Activated naive CD4-positive, alpha-beta T cell treated with anti-CD3 and anti-CD28 coated beads for 36 hours (primary cell): ENCODE data around the gene MAML3. TPM values are rescaled to one million over a fixed set of nuclear protein-coding genes. Genes with fewer than 3 reads are reported as not detected.

Experiments used
- CTCF ChIA-PET: fragments of 350-600 bp; sonication (Branson Sonifier 250); formaldehyde crosslinking; loops from one replicate; lab custom pipeline; 2021; ENCODE audit warnings: antibody characterized with exemption; lab: Charles Lee
- DNase-seq: peaks from one replicate; pipeline ENCODE4 v3.0.0-alpha.2; 2020
- H3K27ac Mint-ChIP-seq: one replicate; pipeline ENCODE4 v1.8.0; 2021; ENCODE audit warnings: mild to moderate bottlenecking, mixed read lengths
- H3K27me3 Mint-ChIP-seq: one replicate; pipeline ENCODE4 v1.8.0; 2021; ENCODE audit warnings: low read depth, mixed read lengths
- H3K36me3 Mint-ChIP-seq: one replicate; pipeline ENCODE4 v1.8.0; 2021; ENCODE audit warnings: low read depth, mixed read lengths
- H3K4me1 Mint-ChIP-seq: one replicate; pipeline ENCODE4 v1.8.0; 2021; ENCODE audit warnings: low read depth, mixed read lengths
- H3K4me3 Mint-ChIP-seq: one replicate; pipeline ENCODE4 v1.8.0; 2021; ENCODE audit warnings: mild to moderate bottlenecking, moderate library complexity, mixed read lengths
- H3K9me3 Mint-ChIP-seq: one replicate; pipeline ENCODE4 v1.8.0; 2021; ENCODE audit warnings: mixed read lengths
- intact Hi-C: fragments of 100-400 bp; cut with micrococcal nuclease; formaldehyde crosslinking; loops from one replicate; pipeline ENCODE4 v1.15.1; 2023
- total RNA-seq, 2 experiments: library from RNA; stranded (reverse); gene quantifications; one replicate each; pipeline ENCODE4 v1.2.3, GENCODE V29; 2021

The MAML3 gene
- total RNA-seq, 2 experiments from 2014 or later = 0.52 to 0.76 TPM

DNA sequence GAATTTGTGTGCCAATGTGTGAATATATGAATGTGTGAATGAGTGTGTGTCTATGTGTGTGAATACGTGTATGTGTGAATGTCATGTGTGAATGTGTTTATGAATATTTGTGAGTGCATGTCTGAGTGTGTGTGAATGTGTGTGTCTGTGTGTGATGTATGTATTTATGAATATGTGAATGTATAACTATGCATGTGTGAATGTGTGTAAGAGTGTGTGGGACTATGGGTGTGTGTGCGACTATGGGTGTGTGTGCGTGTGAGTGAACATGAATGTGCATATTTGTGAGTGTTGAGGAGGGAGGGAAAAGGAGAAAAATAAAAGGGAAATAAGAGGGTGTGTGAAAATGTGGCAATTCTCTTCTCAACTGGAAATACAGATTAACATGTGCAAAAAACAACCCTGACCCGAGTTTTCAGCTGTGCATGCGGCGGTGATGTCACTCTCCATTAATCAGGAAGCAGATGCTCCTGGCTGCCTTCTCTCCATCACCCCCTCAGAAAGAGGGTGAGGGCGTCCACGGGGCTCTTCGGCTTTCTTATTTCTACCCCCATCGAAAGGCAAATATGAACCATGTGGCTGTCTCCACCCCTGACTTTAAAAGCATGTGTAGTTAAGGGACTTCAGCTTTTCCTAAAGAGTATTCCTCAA, 219.8 kb downstream of the MAML3 start:
- Mint-ChIP-seq H3K4me3 (no peak overlapping the region), H3K27ac (no peak overlapping the region), H3K9me3 (no peaks in the 10 kb centered on the region), H3K27me3 (no peaks in the 10 kb centered on the region), H3K4me1 (no peaks in the 10 kb centered on the region), H3K36me3 (no peaks in the 10 kb centered on the region)
- intact Hi-C loops = no loop called here
- CTCF ChIA-PET = no interaction called here
- DNase-seq = no peak

DNA sequence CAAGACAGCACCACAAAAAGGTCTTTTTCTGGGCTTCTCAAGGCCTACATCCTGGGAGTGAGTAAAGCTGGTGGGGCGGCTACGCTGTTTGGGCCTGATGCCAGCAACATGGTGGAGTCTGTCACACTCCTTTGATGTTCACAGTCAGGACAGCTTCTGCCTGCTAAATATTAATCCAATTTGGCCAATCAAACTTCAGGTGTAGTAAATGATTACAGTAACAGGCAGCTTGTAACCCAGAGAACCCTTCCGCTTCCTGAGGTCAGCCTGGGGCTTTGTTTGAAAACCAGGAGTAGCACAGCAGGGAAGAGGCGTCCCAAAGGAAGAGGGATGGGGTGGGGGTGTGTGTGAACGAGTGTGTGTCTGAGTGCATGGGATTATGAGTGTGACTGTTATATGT, 220.4 kb downstream of the MAML3 start:
- intact Hi-C loops = no loop called here
- CTCF ChIA-PET = no interaction called here
- no peaks in the 10 kb centered on the region for H3K4me1 Mint-ChIP-seq
- H3K4me3 Mint-ChIP-seq = no peak overlapping the region
- no peaks in the 10 kb centered on the region for H3K9me3 Mint-ChIP-seq
- no peak overlapping the region for H3K27ac Mint-ChIP-seq
- H3K36me3 Mint-ChIP-seq = no peaks in the 10 kb centered on the region
- no peaks in the 10 kb centered on the region for H3K27me3 Mint-ChIP-seq
- no peak for DNase-seq

DNA sequence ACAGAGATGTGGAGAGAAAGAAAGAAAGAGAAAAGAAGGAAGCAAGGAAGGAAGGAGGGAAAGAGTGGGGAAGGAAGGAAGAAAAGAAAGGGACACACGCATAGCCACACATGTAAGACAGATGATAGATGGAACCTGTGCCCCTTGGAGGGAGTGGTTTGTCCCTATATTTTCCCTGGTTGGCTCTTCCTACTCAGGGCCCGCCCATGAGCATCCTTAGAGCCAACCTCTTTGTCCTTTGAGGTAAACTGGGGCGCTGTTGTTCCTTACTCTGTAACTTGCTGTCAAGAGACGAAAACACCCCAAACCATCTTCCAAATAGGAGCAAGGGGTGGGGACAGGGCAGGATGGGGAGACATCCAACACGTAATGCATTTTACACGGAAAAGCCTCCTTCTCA, 220.9 kb downstream of the MAML3 start:
- H3K9me3 Mint-ChIP-seq = no peaks in the 10 kb centered on the region
- CTCF ChIA-PET = no interaction called here

GRCh38 chr4:139924782-139925181, 229.2 kb downstream of the MAML3 start:
- DNase-seq = no peak
- intact Hi-C loops = no loop called here
- H3K4me3 Mint-ChIP-seq = no peak overlapping the region

More for the DNA sequence above, 220.9 kb downstream of the MAML3 start:
- no peaks in the 10 kb centered on the region for H3K4me1 Mint-ChIP-seq
- no peak overlapping the region for H3K4me3 Mint-ChIP-seq
- DNase-seq = no peak
- no peaks in the 10 kb centered on the region for H3K36me3 Mint-ChIP-seq
- no peaks in the 10 kb centered on the region for H3K27me3 Mint-ChIP-seq
- peak overlapping the region; percentile 6 for H3K27ac Mint-ChIP-seq
- intact Hi-C loops = no loop called here

DNA sequence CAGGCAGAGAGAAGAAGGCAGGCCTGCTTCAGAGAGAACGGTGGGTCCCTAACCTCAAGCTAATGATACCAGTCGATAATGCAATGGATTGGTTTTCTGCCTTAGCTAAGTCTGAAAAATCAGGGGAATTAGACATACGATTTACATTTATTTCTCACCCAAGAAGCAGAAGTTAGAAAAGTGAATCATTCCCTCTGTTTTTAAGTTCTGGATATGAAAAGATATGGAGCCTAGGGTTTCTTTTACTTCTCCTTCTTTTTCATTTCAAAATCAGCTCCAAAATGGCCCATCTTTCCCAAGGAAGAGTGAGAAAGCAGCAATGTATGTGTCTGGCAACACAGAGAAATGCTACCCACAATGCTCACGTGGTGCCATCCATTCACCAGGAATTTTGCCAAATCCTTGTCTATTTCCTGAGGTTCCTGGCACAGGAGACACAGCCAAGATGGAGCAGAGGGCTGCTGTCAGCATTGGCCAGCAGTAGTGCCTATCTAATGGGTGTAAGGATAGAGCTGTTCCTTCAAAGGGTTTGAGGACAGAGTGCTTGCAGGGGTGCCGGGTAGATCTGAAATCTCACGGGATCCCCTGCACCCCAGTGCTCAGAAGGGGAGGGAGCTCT, 231.5 kb downstream of the MAML3 start:
- H3K4me3 Mint-ChIP-seq = no peak overlapping the region
- H3K27ac Mint-ChIP-seq = no peak overlapping the region
- CTCF ChIA-PET = interaction anchor here (0.9 to 1.0 kb wide), 2 partner anchors 9 to 14 kb away, joined by 3 read pairs; no protein-coding TSS in a partner anchor
- H3K27me3 Mint-ChIP-seq = no peaks in the 10 kb centered on the region
- no peaks in the 10 kb centered on the region for H3K9me3 Mint-ChIP-seq
- no peaks in the 10 kb centered on the region for H3K36me3 Mint-ChIP-seq
- H3K4me1 Mint-ChIP-seq = no peaks in the 10 kb centered on the region
- intact Hi-C loops = no loop called here
- DNase-seq = no peak

More at GRCh38 chr4:139924782-139925181, 229.2 kb downstream of the MAML3 start:
- no peak overlapping the region for H3K27ac Mint-ChIP-seq
- H3K27me3 Mint-ChIP-seq = no peaks in the 10 kb centered on the region
- H3K4me1 Mint-ChIP-seq = no peaks in the 10 kb centered on the region
- no peaks in the 10 kb centered on the region for H3K9me3 Mint-ChIP-seq
- H3K36me3 Mint-ChIP-seq = no peaks in the 10 kb centered on the region
- CTCF ChIA-PET = no interaction called here

- no peaks in the 10 kb centered on the region for H3K36me3 Mint-ChIP-seq
These were observed 232.4 kb downstream of the MAML3 start for GRCh38 chr4:139921429-139922184.

DNA sequence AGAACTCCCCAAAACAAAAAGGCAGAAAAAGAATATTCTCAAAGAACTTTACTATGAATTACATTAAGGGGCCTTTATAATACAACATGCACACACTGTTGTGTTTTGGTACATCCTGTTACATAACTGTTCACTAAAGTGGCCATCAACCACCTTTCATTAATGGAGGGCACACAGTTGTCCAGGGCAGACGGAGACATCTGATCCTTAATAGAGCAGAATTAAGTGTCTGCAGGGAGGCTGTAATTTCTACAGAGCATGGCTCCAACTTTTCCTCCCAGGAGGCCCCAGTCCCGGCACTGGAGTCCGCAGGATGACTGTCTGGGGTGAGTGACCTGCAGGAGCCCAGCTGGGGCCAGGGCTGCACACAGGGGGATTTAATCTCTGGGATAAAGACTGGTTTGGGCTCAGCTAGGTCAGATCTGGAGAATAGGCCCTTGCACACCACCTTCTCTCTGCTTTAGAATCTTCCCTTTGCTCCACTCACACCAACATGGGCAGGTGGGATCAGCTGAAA, 233.4 kb downstream of the MAML3 start:
- CTCF ChIA-PET = no interaction called here
- Mint-ChIP-seq H3K9me3 (no peaks in the 10 kb centered on the region), H3K27ac (no peak overlapping the region), H3K4me1 (no peaks in the 10 kb centered on the region), H3K27me3 (no peaks in the 10 kb centered on the region), H3K36me3 (no peaks in the 10 kb centered on the region), H3K4me3 (no peak overlapping the region)
- no peak for DNase-seq
- intact Hi-C loops = no loop called here

More at GRCh38 chr4:139921429-139922184, 232.4 kb downstream of the MAML3 start:
- H3K4me3 Mint-ChIP-seq = no peak overlapping the region
- intact Hi-C loops = no loop called here
- DNase-seq = no peak
- no peaks in the 10 kb centered on the region for H3K4me1 Mint-ChIP-seq
- CTCF ChIA-PET = interaction anchor here (0.9 to 1.0 kb wide), 2 partner anchors 8 to 13 kb away, joined by 3 read pairs; no protein-coding TSS in a partner anchor
- H3K9me3 Mint-ChIP-seq = no peaks in the 10 kb centered on the region
- H3K27me3 Mint-ChIP-seq = no peaks in the 10 kb centered on the region
- H3K27ac Mint-ChIP-seq = no peak overlapping the region

DNA sequence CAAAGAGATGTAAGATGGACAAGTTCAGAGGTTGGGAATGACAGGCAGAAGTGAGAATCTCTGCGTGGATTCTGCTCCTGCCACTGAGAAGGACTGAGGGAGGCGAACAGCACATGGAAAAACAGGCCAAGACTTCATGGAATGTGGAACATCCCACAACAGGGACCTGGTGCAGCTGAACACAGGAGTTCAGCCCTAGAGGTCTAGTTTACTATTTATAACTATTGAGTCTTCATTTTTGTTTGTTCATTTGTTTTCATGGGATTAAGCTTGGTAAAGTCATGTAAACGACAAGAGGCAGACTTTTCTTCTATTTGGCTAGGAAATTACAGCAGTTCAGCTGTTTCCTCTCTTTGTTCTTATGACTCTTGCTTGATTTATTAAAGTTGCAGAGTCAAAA, 234.5 kb downstream of the MAML3 start:
- CTCF ChIA-PET = interaction anchor here (0.6 kb wide), 1 partner anchor 350 kb away, joined by 3 read pairs; no protein-coding TSS in a partner anchor

GRCh38 chr4:139919004-139919403, 235.0 kb downstream of the MAML3 start:
- DNase-seq = no peak
- Mint-ChIP-seq H3K9me3 (no peaks in the 10 kb centered on the region), H3K27ac (no peak overlapping the region), H3K36me3 (no peaks in the 10 kb centered on the region), H3K4me3 (no peak overlapping the region), H3K27me3 (no peaks in the 10 kb centered on the region), H3K4me1 (no peaks in the 10 kb centered on the region)
- intact Hi-C loops = no loop called here
- CTCF ChIA-PET = no interaction called here

More for the DNA sequence above, 234.5 kb downstream of the MAML3 start:
- DNase-seq = no peak
- H3K27me3 Mint-ChIP-seq = no peaks in the 10 kb centered on the region
- no peak overlapping the region for H3K27ac Mint-ChIP-seq
- intact Hi-C loops = no loop called here
- H3K4me1 Mint-ChIP-seq = no peaks in the 10 kb centered on the region
- no peaks in the 10 kb centered on the region for H3K9me3 Mint-ChIP-seq
- H3K36me3 Mint-ChIP-seq = no peaks in the 10 kb centered on the region
- no peak overlapping the region for H3K4me3 Mint-ChIP-seq

DNA sequence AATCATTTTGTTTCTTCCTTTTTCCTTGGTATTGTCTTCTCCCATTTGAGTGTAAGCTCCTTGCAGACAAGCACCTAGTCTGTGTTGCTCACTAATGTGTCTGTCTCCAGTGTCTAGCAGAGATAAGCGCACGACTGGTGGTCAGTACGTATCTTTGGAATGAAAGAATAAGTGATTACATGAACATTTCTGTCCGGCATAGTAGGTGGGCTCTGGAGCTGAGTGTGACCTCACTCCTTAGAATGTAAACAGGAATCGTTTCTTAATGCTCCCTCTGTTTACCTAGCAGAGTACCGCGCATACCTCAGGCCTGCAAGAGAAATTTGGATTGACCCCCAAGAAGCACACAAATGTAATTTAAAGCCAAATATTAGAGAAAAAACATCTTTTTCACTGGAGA, 235.4 kb downstream of the MAML3 start:
- no peaks in the 10 kb centered on the region for H3K9me3 Mint-ChIP-seq
- no peaks in the 10 kb centered on the region for H3K4me1 Mint-ChIP-seq
- no peak for DNase-seq
- CTCF ChIA-PET = interaction anchor here (1.5 kb wide), 1 partner anchor 131 kb away, joined by 4 read pairs; no protein-coding TSS in a partner anchor
- intact Hi-C loops = no loop called here
- no peaks in the 10 kb centered on the region for H3K36me3 Mint-ChIP-seq
- no peaks in the 10 kb centered on the region for H3K27me3 Mint-ChIP-seq
- H3K27ac Mint-ChIP-seq = peak overlapping the region; percentile 1
- no peak overlapping the region for H3K4me3 Mint-ChIP-seq

- Mint-ChIP-seq H3K27ac (no peak overlapping the region), H3K27me3 (no peaks in the 10 kb centered on the region), H3K36me3 (no peaks in the 10 kb centered on the region)
These were observed 236.1 kb downstream of the MAML3 start for GRCh38 chr4:139917896-139918295.

GRCh38 chr4:139916041-139916440, 237.9 kb downstream of the MAML3 start:
- DNase-seq = no peak
- Mint-ChIP-seq H3K4me3 (no peak overlapping the region), H3K4me1 (no peaks in the 10 kb centered on the region), H3K27me3 (no peaks in the 10 kb centered on the region), H3K9me3 (no peaks in the 10 kb centered on the region), H3K36me3 (no peaks in the 10 kb centered on the region), H3K27ac (no peak overlapping the region)
- intact Hi-C loops = no loop called here
- CTCF ChIA-PET = interaction anchor here (0.5 kb wide), 1 partner anchor 11 kb away, joined by 3 read pairs; no protein-coding TSS in a partner anchor

More at GRCh38 chr4:139917896-139918295, 236.1 kb downstream of the MAML3 start:
- Mint-ChIP-seq H3K4me3 (no peak overlapping the region), H3K9me3 (no peaks in the 10 kb centered on the region), H3K4me1 (no peaks in the 10 kb centered on the region)
- intact Hi-C loops = no loop called here
- no peak for DNase-seq
- CTCF ChIA-PET = interaction anchor here (1.5 kb wide), 1 partner anchor 132 kb away, joined by 4 read pairs; no protein-coding TSS in a partner anchor
